Thyroid gland (tissue), 4 donors: ENCODE measurements around the gene MPHOSPH6. TPM values are rescaled to one million over a fixed set of nuclear protein-coding genes. Genes with fewer than 3 reads are reported as not detected.

ENCODE experiments used
- DNase-seq, 2 donors: peaks; one replicate each; pipeline ENCODE4 v3.0.0-alpha.2; 2019
- H3K27ac ChIP-seq, 3 donors: fragments of 200-600 bp; sonication (generic); 1 replicate in 2 of 3; 2 replicates in 1 of 3; pipeline ENCODE4 v1.5.1; 2016 to 2019; ENCODE audit warnings: mild to moderate bottlenecking in 1 of 3, moderate library complexity in 1 of 3
- H3K27me3 ChIP-seq: fragments of 200-600 bp; sonication (generic); one replicate; pipeline ENCODE4 v1.5.1; 2019
- H3K36me3 ChIP-seq, 2 donors: fragments of 200-600 bp; sonication (generic); one replicate each; pipeline ENCODE4 v1.5.1; 2016 to 2019
- H3K4me1 ChIP-seq, 2 donors: fragments of 200-600 bp; sonication (generic); one replicate each; pipeline ENCODE4 v1.5.1; 2017 to 2019
- H3K4me3 ChIP-seq, 3 donors: fragments of 200-600 bp; sonication (generic); replicated peaks in 1 of 3; 1 replicate in 2 of 3; 2 replicates in 1 of 3; pipeline ENCODE4 v1.5.1; 2016; ENCODE audit warnings: mild to moderate bottlenecking in 1 of 3
- H3K9me3 ChIP-seq: fragments of 200-600 bp; sonication (generic); one replicate; pipeline ENCODE4 v1.5.1; 2017
- CTCF ChIP-seq, 6 experiments: fragments of 200-600 bp in 3 of 6; fragments of 450-650 bp in 3 of 6; sonication (generic) in 3 of 6; IDR thresholded peaks; one replicate each; pipeline ENCODE4 v1.5.1; 2016 to 2019; ENCODE audit warnings: antibody characterized with exemption in 6 of 6, mild to moderate bottlenecking in 2 of 6, inconsistent platforms in 1 of 6, moderate library complexity in 1 of 6
- POLR2A ChIP-seq, 2 donors: fragments of 450-650 bp; IDR thresholded peaks; one replicate each; pipeline ENCODE4 v1.6.1; 2017; ENCODE audit warnings: antibody characterized with exemption in 2 of 2, mild to moderate bottlenecking in 2 of 2, moderate library complexity in 1 of 2
- WGBS, 2 donors: methylation state at CpG; one replicate each; pipeline ENCODE4 v1.1.5; 2017; 5-methylcytosine and 5-hydroxymethylcytosine counted together
- intact Hi-C: fragments of 100-400 bp; cut with DNase I; formaldehyde crosslinking; loops from one replicate; pipeline ENCODE4 v1.15.1; 2023
- total RNA-seq, 4 donors: library from RNA; depleted of rRNA; stranded (reverse); fragments of >200 nt; gene quantifications; one replicate each; pipeline ENCODE4 v1.2.3, GENCODE V29; 2016

Gene MPHOSPH6
- total RNA-seq, 4 donors from 2014 or later = 29.1 to 41.0 (median 34.3) TPM

DNA sequence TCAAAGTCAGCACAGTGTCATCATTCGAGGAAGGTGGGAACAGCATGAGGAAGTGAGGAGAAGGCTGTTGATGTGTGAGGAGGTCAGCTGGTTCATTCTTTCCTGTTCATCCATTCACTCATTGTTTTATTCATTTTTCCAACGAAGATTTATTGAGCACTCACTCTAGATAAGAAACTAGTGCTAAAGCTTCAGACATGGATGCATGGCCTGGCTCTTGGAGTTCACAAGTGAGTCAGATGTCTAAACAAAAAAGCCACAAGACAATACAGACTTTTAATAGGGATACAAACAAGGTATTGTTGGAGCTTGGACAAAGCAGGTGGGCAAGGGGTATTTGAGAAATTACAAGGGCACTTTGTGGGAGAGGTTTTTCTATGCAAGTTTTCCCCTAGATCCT lies 31.3 kb upstream of the MPHOSPH6 start:
- TF ChIP-seq CTCF (IDR thresholded peaks at IDR 0.05) (no peak), POLR2A (IDR thresholded peaks at IDR 0.05) (no peak)
- Histone ChIP-seq H3K4me3 (no peak overlapping the region), H3K4me1 (no peaks in the 10 kb centered on the region), H3K27me3 (no peaks in the 10 kb centered on the region), H3K27ac (no peak overlapping the region), H3K9me3 (no peaks in the 10 kb centered on the region), H3K36me3 (no peaks in the 10 kb centered on the region)
- intact Hi-C loops = no loop called here
- 57 to 75% methylated on average over 2 of the region's 2 CpGs for WGBS, 2 donors
- no peak for DNase-seq

GRCh38 chr16:82199209-82199608 lies 29.2 kb upstream of the MPHOSPH6 start:
- intact Hi-C loops = no loop called here
- H3K36me3 ChIP-seq = no peaks in the 10 kb centered on the region
- H3K4me3 ChIP-seq = no peak overlapping the region
- no peaks in the 10 kb centered on the region for H3K27me3 ChIP-seq
- H3K27ac ChIP-seq = no peak overlapping the region
- no peaks in the 10 kb centered on the region for H3K9me3 ChIP-seq
- 71 to 73% methylated on average over 1 of the region's 1 CpG for WGBS, 2 donors
- no peaks in the 10 kb centered on the region for H3K4me1 ChIP-seq
- no peak for DNase-seq
- no peak for TF ChIP-seq CTCF (IDR thresholded peaks at IDR 0.05)
- no peak for TF ChIP-seq POLR2A (IDR thresholded peaks at IDR 0.05)

GRCh38 chr16:82197540-82198240 lies 27.7 kb upstream of the MPHOSPH6 start:
- Histone ChIP-seq H3K9me3 (no peaks in the 10 kb centered on the region), H3K27me3 (no peaks in the 10 kb centered on the region), H3K36me3 (no peaks in the 10 kb centered on the region), H3K4me3 (no peak overlapping the region), H3K4me1 (no peaks in the 10 kb centered on the region), H3K27ac (no peak overlapping the region)
- TF ChIP-seq CTCF (IDR thresholded peaks at IDR 0.05) = no peak
- TF ChIP-seq POLR2A (IDR thresholded peaks at IDR 0.05) = no peak
- WGBS, 2 donors = 68 to 78% methylated on average over 7 of the region's 7 CpGs
- no peak for DNase-seq
- intact Hi-C loops = no loop called here

GRCh38 chr16:82195917-82196494 lies 26.0 kb upstream of the MPHOSPH6 start:
- Histone ChIP-seq H3K27ac (no peak overlapping the region), H3K4me3 (no peak overlapping the region), H3K36me3 (no peaks in the 10 kb centered on the region), H3K27me3 (no peaks in the 10 kb centered on the region), H3K4me1 (no peaks in the 10 kb centered on the region), H3K9me3 (no peaks in the 10 kb centered on the region)
- no peak for DNase-seq
- 56 to 67% methylated on average over 2 of the region's 2 CpGs for whole genome bisulfite sequencing, 2 donors
- no peak for TF ChIP-seq POLR2A (IDR thresholded peaks at IDR 0.05)
- no peak for TF ChIP-seq CTCF (IDR thresholded peaks at IDR 0.05)
- intact Hi-C loops = no loop called here

- intact Hi-C loops = loop anchor here (5.0 kb wide), 1 partner anchor 123 kb away; no protein-coding TSS in a partner anchor
- H3K27me3 ChIP-seq = no peaks in the 10 kb centered on the region
- no peaks in the 10 kb centered on the region for H3K4me1 ChIP-seq
- no peak overlapping the region for H3K4me3 ChIP-seq
- H3K36me3 ChIP-seq = no peaks in the 10 kb centered on the region
- no peaks in the 10 kb centered on the region for H3K9me3 ChIP-seq
- 88 to 96% methylated on average over 1 of the region's 1 CpG for WGBS, 2 donors
- H3K27ac ChIP-seq = no peak overlapping the region
- no peak for DNase-seq
- no peak for TF ChIP-seq POLR2A (IDR thresholded peaks at IDR 0.05)
- no peak for TF ChIP-seq CTCF (IDR thresholded peaks at IDR 0.05)
Measured at GRCh38 chr16:82194086-82194485, 24.1 kb upstream of the MPHOSPH6 start.
